HG03442 (cell line): ENCODE measurements around the gene SPRR5.
A peak's percentile ranks its signal among the peaks of the same experiment; 100 is the strongest.

Experiments
- ATAC-seq: cut with Tn5 transposase; IDR thresholded peaks from one replicate; pipeline ENCODE4 v1.9.1; 2021; ENCODE audit warnings: mild to moderate bottlenecking, moderate library complexity; ENCODE audit not compliant: unreplicated experiment

SPRR5 gene

DNA sequence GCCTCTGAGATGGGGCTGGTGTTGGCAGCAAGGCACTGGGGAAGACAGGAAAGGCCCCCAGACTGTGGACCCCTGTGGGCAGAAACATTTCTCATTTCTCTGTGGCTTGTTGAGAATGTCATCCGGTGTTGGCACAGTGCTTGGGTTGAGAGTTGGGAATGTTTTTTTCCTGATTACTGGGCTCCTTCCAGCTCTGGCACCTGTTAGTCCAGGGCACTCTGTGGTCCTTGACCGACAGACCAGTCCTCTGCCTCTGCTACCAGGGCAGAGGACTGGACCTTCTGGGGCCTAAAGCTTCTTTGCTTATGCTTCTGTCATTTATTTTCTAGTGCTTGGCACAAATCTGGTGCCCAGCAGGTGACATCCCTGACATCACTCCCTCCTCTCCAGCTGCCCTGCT lies 4.8 kb upstream of the SPRR5 start:
- no peak for ATAC-seq

DNA sequence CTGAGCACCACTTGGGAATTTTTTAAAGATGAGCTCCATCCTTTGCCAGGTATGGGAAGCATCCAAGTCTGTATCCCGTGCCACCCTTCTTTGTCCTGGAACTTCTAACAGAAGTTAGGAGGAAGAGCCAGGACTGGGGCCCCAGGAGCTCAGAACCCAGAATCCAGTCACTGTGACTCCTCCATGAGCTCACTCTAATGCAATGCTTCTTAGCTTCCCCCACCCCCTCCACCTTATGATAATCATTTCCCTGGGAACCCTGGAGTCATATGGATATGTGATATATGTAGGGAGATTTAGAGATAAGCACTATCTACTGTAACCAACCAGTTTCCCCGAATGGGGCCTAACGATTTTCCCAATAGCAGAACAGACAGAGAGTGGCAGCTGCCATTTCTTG lies 758 bp upstream of the SPRR5 start:
- no peak for ATAC-seq

DNA sequence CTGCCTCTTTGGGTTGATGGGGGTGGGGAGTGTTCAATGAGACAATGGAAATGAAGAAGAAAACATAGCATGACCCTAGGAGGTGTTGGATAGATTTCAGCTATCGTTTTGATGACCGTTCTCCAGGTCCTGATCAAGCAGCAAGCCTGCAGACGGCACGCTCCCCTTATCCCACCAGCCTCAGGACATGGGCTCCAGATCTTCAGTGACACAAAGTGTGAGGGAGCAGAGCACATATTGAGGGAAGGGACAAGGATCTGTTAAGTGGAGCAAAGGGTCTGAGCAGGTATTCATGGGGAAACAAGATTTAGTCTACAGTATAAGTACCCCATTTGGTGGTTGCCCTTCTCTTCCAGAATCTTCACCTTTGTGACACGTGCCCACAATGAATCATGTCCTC lies 4.7 kb downstream of the SPRR5 start:
- ATAC-seq = no peak

DNA sequence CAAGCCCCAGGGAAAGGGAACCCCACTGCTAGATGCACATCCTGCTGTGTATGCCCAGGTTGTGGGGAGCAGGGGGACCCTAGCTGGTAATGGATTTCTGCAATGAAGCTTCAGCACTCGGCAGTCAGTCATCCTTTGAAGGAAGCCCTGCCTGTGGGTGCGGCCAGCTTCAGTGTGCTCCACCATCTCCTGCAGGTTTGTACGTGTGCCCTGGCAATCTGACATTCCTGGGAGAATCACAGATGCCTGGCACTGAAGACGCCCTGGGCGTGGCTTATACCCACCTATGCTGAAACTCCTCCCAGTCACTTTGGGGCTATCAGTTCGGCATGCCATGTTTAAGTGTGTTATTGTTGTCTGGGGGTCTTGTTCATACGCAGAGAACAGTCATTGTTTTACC lies 6.8 kb downstream of the SPRR5 start:
- ATAC-seq = no peak

DNA sequence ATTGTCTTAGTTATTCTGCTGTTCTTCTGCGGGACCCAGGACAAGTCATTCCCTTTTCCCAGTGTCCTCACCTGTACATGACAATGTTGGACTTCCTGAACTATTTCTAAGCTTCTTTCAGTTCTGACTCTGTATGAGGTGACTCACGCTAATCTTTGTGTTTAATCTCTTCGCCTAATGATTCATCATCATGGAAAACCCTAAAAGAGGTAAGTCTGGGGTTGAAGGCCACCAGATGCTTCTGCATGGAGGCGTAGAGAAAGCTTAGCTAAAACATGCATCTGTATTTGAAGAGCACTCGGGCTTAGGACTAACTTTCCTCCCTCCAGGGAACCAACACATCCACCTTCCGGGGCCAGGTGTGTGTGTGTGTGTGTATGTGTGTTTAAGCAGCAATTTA lies 7.4 kb downstream of the SPRR5 start:
- no peak for ATAC-seq

DNA sequence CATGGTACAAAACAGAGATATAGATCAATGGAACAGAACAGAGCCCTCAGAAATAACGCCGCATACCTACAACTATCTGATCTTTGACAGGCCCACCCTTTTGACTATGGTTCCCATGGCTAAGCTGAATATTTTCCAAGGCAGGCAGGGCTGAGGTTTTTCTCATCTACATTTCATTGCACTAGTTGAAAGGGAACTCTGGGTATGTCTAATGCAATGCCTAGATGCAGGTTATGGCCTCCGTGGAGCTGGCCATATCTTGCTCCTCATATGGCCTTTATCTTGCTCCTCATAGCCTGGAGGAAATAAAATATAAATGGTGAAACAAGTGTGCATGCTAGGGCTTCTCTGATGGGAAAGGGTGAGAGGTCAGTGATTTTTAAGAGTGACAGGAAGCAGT lies 10.6 kb downstream of the SPRR5 start:
- no peak for ATAC-seq

DNA sequence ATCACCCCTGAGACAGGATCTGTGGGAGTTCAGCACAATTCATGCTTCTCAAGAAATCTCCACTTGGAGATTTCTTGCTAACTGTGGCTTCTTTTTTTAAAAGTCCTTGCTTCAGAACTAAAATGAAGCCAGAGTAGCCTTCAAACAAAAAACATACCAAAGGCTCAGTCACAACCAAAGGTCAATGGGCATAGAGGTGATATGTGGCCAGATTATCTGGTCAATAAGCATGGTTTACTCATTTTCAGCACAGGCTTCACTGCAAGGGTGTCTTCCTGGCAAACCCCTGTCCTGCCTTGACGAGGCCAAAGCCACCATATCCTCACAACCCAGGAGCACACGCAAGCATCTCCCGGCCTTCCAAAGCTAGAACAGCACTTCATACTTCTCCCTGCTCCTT lies 12.3 kb downstream of the SPRR5 start:
- ATAC-seq = no peak

DNA sequence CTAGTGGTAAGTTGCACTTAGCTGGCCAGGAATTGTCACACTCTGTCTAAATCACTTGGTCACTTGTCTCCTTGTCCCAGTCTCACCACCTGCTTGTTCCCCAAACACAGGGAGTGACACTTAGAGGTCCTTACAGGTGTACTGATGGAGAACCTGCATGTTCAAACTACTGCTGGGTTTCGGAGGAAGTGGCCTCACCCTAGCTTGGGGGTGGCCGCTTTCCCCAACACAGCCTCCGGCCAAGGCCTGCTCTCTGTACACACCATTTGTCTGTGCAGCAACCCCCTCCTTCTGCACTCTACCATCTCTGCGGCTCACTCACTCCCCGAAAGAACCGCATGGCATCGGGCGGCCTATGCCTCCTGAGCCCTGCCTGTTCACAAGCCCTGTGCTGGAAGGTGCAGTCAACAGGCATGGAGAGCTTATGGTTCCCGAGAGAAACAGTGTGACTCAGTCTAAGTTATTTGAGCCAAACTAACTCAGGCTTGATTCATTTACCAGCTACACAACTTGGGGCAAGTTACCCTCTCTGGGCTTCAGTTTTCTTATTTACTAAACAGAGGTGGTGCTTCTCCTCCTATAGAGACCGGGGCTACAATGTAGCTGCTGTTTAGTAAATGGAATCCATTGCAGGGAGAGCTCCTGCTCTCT lies 12.9 kb downstream of the SPRR5 start:
- no peak for ATAC-seq

DNA sequence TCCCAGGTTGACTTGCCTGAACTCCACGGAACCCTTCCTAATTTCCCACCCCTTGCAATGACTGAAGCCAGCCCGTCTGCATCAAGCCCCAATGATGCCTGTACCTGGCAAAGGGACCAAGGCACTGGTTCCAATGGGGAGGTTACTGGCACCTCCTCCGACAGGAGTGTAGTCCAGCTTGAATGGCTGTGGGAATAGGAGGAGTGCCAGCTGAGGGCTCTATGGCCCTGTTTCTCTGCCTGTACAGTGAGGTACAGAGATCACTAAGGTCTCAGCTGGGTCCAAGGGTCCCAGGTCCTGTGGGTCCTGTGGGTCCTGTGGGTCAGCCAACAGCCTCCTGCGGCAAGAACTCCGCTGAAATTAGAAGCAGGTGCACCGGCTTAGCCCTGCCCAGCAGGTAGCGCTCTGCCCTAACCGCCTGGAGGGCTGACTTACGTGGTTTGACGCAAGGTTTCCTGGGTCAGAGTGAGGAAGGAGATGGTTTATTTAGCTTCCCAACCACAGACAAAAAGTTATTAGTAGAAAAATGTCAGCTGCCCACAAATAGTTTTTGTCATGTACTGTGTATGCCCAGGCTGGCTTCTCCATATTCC lies 13.5 kb downstream of the SPRR5 start:
- ATAC-seq = no peak

DNA sequence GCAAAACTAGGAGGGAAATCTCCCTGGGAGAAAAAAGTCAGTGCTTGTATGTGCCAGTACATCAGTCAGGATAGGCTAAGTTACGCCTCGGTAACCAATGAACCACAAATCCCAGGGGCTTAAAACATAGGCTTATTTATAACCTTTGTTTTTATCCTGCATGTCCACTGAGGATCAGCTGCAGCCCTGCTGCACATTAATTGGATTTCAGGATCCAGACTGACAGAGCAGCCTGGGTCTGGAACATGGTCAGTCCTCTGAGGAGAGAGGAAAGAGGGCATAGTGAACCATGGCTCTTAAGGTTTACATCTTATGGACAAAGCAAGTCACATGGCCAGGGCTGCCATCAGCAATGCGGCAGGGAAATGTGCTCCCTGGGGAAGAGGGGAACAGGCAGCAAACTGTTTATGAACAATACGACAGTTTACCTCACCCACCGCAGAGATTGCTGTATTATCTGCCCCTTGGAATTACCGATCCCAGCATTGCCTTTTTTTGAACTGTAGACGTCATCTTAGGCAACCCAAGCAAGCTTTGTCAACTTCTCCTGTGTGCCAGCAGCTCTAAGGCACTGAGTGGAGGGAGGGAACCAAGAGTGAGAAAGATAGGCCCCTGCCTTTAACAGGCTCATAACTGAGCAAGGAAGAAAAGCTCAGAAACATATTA lies 14.4 kb downstream of the SPRR5 start:
- ATAC-seq = no peak

DNA sequence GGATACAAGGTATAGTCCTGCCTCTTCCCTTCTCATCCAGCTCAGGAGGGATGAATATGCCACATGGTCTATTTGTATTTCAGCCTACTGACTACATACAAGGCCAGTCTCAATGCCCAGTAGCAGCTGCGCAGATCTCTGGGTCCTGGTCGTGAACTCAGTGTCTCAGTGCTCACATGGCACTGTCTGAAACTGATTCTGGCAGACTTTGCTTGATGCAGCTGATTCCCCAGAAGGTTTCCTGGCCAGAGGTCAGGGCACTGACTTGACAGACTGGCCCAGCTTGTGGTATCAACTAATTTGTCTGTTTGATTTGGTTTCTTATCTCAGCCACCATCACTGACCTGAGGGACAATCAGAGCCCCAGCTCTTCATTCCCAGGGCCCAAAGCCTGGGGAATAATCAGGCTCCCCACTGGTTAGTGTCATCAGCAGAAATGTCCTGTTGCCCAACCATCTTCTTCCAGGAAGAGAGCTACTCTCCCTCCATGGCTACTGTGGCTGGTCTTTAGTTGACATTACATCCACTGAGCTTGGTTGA lies 15.9 kb downstream of the SPRR5 start:
- no peak for ATAC-seq

DNA sequence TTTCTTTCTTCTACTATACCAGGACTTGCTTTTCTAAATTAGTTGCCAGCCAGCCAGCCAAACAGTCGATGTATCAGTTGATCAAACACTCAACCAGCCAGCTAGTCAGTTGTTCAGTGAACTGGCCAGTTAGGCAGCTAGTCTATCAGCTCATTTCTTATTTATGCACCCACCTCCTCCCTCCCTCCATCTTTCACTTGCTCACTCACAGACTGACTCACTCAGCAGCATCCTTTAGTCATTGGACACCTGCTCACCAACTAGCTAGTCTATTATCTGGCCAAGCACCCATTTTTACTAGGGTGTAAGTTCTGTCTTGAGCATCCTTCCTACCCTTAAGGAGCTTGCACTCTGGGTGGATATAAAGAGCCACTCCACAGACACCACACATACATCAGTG lies 17.5 kb downstream of the SPRR5 start:
- ATAC-seq = no peak

DNA sequence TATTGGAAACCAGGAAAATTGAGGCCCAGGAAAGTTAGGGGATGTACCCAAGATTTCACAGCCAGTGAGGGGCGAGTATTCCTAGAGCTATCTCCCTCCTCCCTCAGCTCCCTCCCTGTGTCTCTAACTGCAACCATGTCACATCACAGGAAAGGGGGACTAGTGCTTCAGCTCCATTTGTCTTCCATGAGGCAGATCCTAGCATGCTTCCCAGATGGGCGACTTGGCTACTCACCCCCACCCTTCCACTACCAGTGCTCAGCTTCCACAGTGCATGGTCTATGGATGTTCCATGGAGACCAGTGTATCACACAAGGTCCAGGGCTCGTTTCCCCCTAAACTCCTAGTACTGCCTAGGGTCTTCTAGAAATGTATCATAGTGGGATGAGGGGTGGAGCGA lies 18.8 kb downstream of the SPRR5 start:
- ATAC-seq = no peak

DNA sequence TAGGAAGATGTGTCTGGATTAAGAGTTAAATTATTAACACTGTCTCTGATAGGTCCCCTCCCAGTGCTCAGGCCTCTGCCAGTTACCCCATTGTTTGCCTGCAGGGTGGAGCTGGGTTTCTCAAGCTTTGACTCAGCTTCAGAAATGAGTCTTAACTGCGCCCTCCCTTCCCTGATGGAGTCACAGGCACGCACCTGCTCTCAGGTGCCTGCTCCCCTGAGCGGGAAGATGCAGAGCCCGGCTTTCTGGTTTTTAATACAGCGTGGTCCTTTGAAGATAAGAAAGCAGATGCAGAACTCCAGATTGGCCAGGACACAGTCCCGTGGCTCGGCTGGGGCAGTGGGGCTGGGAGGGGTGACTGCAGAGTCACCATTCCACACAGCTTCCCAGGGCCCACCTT lies 20.2 kb downstream of the SPRR5 start:
- ATAC-seq = peak; percentile 44

DNA sequence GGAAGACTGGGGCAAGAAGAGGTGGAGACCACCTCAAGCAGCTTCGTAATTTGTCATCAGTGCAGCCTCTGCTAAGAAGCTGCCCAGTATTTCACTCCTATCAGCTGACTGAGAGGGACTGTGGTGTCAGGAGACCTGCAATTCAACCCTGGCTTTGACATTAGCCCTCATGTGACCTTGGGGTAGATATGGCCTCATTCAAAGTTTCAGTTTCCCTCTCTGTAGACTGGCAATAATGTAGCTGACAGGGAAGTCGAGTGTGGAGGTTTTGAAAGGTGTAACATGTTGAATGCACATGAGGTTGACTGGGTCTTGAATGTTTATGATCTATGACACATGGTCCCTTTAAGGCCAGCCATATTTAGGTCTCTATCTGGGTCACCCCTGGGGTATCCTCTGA lies 21.2 kb downstream of the SPRR5 start:
- ATAC-seq = peak; percentile 86

DNA sequence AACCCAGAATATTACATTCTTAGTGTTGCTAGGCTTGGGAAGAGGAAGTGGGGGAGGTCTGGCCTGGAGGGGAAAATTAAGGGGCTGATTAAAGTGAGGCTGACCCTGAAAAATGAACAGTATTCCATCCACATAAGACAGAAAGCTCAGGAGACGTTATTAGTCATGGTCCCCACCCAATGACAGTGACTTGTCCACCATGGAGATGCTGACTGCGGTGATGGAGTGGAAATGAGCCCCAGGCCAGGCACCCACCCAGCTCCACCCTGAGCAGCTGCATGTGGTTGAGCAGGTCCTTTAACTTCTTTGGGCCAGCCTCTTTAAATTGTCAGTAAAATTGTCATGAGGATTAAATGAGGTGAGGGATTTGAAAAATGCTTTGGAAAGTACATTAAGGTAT lies 22.0 kb downstream of the SPRR5 start:
- no peak for ATAC-seq

DNA sequence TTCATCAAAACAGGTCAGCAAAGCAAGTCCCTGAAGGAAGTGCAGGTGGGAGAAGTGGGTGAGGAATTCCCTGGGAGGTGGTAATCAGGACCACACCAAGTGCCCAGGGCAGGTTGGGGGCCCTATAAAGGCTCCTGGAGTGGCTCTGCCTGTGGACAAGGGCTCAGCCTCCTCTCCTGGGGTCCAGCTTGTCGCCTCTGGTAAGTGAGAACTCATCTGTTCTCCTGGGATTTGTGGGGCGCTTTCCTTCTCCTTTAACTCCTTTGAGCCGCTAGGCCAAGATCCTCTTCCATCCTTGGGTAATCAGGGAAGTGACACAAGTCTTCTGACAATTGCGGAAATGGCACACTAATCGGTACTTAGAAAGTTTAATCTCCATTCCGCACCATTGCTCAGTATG lies 23.5 kb downstream of the SPRR5 start, which contains the start of gene SPRR4:
Gene SPRR4, plus strand, starts transcription at position 154 of the 400 bp plus-strand sequence. CDS start 1,243 bp downstream, outside the sequence.
- no peak for ATAC-seq

DNA sequence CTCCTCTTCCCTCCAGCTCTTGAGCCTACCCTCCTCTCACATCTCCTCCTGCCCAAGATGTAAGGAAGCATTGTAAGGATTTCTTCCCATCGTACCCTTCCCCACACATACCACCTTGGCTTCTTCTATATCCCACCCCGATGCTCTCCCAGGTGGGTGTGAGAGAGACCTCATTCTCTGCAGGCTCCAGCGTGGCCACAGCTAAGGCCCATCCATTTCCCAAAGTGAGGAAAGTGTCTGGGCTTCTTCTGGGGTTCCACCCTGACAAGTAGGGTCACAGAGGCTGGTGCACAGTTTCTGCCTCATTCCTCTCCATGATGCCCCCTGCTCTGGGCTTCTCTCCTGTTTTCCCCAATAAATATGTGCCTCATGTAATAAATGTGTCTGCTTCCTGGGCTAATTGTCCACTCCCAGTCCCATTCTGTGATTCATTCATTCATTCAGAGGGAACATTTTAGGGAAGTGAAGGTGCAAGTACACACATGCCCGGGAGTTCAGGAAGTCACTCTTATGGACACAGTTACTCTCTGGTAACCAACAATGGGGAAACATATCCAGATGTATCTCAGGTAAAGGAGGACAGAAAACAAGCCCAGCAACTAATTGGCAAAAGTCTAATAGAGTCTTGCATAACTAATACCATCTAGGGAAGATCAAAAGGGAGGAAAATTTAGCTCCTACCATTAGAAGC lies 25.3 kb downstream of the SPRR5 start:
- no peak for ATAC-seq

DNA sequence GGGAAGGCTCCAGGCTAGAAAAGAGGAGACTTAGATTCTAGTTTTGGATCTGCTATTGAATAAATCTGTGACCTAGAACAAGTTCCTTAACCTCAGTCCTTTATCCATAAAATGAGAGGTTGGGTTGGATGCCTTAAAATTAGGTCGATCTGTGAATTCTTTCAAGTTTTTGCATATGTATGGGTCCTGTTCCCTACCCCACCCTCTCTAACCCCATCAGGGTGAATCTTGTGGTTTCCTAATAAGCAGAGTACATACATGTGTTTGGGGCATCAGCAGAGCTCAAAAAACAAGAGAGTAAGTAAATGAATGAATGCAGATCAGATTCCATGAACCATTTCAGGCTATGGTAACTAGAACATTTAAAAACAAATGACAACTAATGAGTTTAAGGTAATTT lies 29.7 kb downstream of the SPRR5 start:
- no peak for ATAC-seq

DNA sequence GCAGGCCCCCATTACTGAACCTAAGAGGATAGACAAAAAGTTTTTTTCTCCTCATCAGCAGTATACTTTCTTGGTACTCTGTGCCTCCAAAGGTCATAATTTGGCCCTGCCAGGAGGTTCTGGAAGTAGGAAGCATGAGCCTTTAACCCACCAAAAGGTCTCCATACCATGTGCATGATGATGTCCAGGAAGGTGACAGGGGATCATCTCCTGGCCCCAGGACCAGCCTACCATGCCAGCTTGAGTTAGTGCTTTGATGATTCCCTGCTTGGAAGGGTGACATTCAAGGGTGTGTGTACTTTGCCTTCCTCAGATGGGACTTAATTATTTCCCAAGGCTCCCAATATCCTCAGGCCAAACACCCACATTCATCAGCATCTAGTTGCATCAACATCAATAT lies 30.6 kb downstream of the SPRR5 start:
- ATAC-seq = no peak

DNA sequence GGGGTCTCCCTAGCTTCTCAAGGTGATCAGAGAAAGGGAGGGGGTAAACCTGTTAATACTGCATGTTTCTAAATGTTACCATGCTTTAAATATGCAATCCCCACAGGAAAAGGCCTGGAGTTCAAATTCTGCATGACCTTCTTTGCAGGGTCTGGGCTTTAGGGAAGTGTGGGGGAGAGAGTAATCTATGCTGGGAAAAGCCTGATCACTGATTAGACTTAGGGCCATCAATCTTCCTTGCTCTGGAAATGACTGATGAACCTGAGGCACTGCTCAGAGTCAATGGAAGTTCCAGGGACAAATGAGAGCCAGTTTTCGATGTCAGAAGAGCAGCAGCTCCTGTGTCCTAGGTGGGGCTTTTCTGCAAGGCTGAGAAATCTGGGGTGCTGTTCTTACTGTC lies 33.7 kb downstream of the SPRR5 start:
- ATAC-seq = no peak
